GM23338 (cell line): ENCODE results near the gene PTPRA. TPM values are rescaled to one million over a fixed set of nuclear protein-coding genes. Genes with fewer than 3 reads are reported as not detected.

Experiments
- ATAC-seq: fragments of 200-7000 bp; cut with Tn5 transposase; 3 replicates; pipeline ENCODE4 v1.9.1; 2020
- DNase-seq: peaks from one replicate; pipeline ENCODE4 v3.0.0-alpha.2; 2015; ENCODE audit warnings: low spot score
- H2AFZ ChIP-seq: fragments of 200-600 bp; sonication (generic); 2 replicates; pipeline ENCODE4 v1.8.0; 2016; ENCODE audit warnings: antibody characterized with exemption, mild to moderate bottlenecking, moderate library complexity
- H3F3A ChIP-seq: fragments of 200-600 bp; sonication (generic); replicated peaks from 2 replicates; pipeline ENCODE4 v1.8.0; 2017; ENCODE audit warnings: antibody characterized with exemption, mixed run types, low read depth
- H3K27ac ChIP-seq: fragments of 200-600 bp; sonication (generic); 2 replicates; pipeline ENCODE4 v1.6.1; 2016; ENCODE audit warnings: low read depth
- H3K27me3 ChIP-seq: fragments of 200-600 bp; sonication (generic); 2 replicates; pipeline ENCODE4 v1.8.0; 2016; ENCODE audit warnings: mild to moderate bottlenecking, mixed run types, moderate library complexity; ENCODE audit not compliant: insufficient read depth
- H3K36me3 ChIP-seq: fragments of 200-600 bp; sonication (generic); 2 replicates; pipeline ENCODE4 v1.8.0; 2016; ENCODE audit warnings: mild to moderate bottlenecking; ENCODE audit not compliant: insufficient read depth
- H3K4me1 ChIP-seq: fragments of 200-600 bp; sonication (generic); 2 replicates; pipeline ENCODE4 v1.8.0; 2016; ENCODE audit warnings: mild to moderate bottlenecking, moderate library complexity; ENCODE audit not compliant: insufficient read depth
- H3K4me2 ChIP-seq: fragments of 200-600 bp; sonication (generic); 2 replicates; pipeline ENCODE4 v1.7.1; 2017; ENCODE audit warnings: mixed run types
- H3K4me3 ChIP-seq: fragments of 200-600 bp; sonication (generic); 2 replicates; pipeline ENCODE4 v1.6.1; 2016; ENCODE audit warnings: mixed run types
- H3K79me2 ChIP-seq: fragments of 200-600 bp; sonication (generic); replicated peaks from 2 replicates; pipeline ENCODE4 v1.8.0; 2017; ENCODE audit warnings: mild to moderate bottlenecking; ENCODE audit not compliant: insufficient read depth
- H3K9me2 ChIP-seq: fragments of 200-600 bp; sonication (generic); 2 replicates; pipeline ENCODE4 v1.8.0; 2017; ENCODE audit not compliant: insufficient read depth
- H4K20me1 ChIP-seq: fragments of 200-600 bp; sonication (generic); replicated peaks from 2 replicates; pipeline ENCODE4 v1.8.0; 2017; ENCODE audit warnings: mild to moderate bottlenecking; ENCODE audit not compliant: insufficient read depth
- H3K27ac Mint-ChIP-seq: 2 replicates; pipeline ENCODE4 v1.8.0; 2020; ENCODE audit warnings: inconsistent platforms, mild to moderate bottlenecking, moderate library complexity, mixed read lengths
- H3K27me3 Mint-ChIP-seq: 3 replicates; pipeline ENCODE4 v1.8.0; 2022; ENCODE audit warnings: low read depth, mild to moderate bottlenecking, moderate library complexity, mixed read lengths, inconsistent platforms; ENCODE audit not compliant: insufficient read depth, poor library complexity
- H3K36me3 Mint-ChIP-seq: 3 replicates; pipeline ENCODE4 v1.8.0; 2021; ENCODE audit warnings: low read depth, mild to moderate bottlenecking, inconsistent platforms, moderate library complexity, mixed read lengths
- H3K4me1 Mint-ChIP-seq: 3 replicates; pipeline ENCODE4 v1.8.0; 2020; ENCODE audit warnings: mild to moderate bottlenecking, inconsistent platforms, mixed read lengths
- H3K4me3 Mint-ChIP-seq: 3 replicates; pipeline ENCODE4 v1.8.0; 2021; ENCODE audit warnings: moderate library complexity, mild to moderate bottlenecking, inconsistent platforms, mixed read lengths
- H3K9me3 Mint-ChIP-seq: 3 replicates; pipeline ENCODE4 v1.8.0; 2020; ENCODE audit warnings: moderate library complexity, mild to moderate bottlenecking, inconsistent platforms, mixed read lengths
- CREB1 ChIP-seq: fragments of 250-450 bp; sonication (Bioruptor Pico); IDR thresholded peaks from 2 replicates; pipeline ENCODE4 v1.5.0; 2020; ENCODE audit warnings: low read depth, mild to moderate bottlenecking, moderate library complexity
- CTCF ChIP-seq, 2 experiments: fragments of 200-600 bp in 1 of 2; sonication (generic) in 1 of 2; conservative IDR thresholded peaks; 2 replicates each; pipeline versions ENCODE4 v1.5.1 to v1.6.1; 2016 to 2017; ENCODE audit warnings: antibody characterized with exemption in 2 of 2, low read depth in 2 of 2, mild to moderate bottlenecking in 2 of 2, moderate library complexity in 1 of 2
- ETS1 ChIP-seq: IDR thresholded peaks from 2 replicates; pipeline ENCODE4 v1.6.1; 2016; ENCODE audit warnings: antibody characterized with exemption
- EZH2 ChIP-seq: fragments of 200-600 bp; sonication (generic); IDR thresholded peaks from one replicate; pipeline ENCODE4 v1.8.0; 2017; ENCODE audit warnings: antibody characterized with exemption, mild to moderate bottlenecking, low read depth; ENCODE audit not compliant: unreplicated experiment
- EZH2phosphoT487 ChIP-seq: fragments of 200-600 bp; sonication (generic); IDR thresholded peaks from one replicate; pipeline ENCODE4 v1.8.1; 2018; ENCODE audit warnings: antibody characterized with exemption; ENCODE audit not compliant: unreplicated experiment
- JUNB ChIP-seq: IDR thresholded peaks from one replicate; pipeline ENCODE4 v1.6.1; 2016; ENCODE audit warnings: antibody characterized with exemption; ENCODE audit not compliant: unreplicated experiment
- NANOG ChIP-seq: IDR thresholded peaks from 2 replicates; pipeline ENCODE4 v1.6.1; 2016; ENCODE audit warnings: antibody characterized with exemption, borderline replicate concordance
- POLR2AphosphoS5 ChIP-seq: IDR thresholded peaks from 2 replicates; pipeline ENCODE4 v1.6.1; 2016; ENCODE audit warnings: antibody characterized with exemption, low read depth
- REST ChIP-seq: IDR thresholded peaks from one replicate; pipeline ENCODE4 v1.6.1; 2018; ENCODE audit warnings: antibody characterized with exemption; ENCODE audit not compliant: unreplicated experiment
- STAT1 ChIP-seq: IDR thresholded peaks from one replicate; pipeline ENCODE4 v1.6.1; 2016; ENCODE audit warnings: antibody characterized with exemption; ENCODE audit not compliant: unreplicated experiment
- ZNF114 ChIP-seq: fragments of 250-450 bp; sonication (Bioruptor Pico); IDR thresholded peaks from 2 replicates; pipeline ENCODE4 v1.5.0; 2020; ENCODE audit warnings: mild to moderate bottlenecking, moderate library complexity
- ZNF331 ChIP-seq: fragments of 250-450 bp; sonication (Bioruptor Pico); IDR thresholded peaks from 2 replicates; pipeline ENCODE4 v1.5.0; 2020; ENCODE audit warnings: low read depth, mild to moderate bottlenecking, moderate library complexity
- ZNF462 ChIP-seq: fragments of 250-450 bp; sonication (Bioruptor Pico); IDR thresholded peaks from 2 replicates; pipeline ENCODE4 v1.5.0; 2020; ENCODE audit warnings: mild to moderate bottlenecking, moderate library complexity
- polyA plus RNA-seq: library from polyadenylated mRNA; unstranded; fragments of >200 nt; fragmentation: Nextera tagmentation; extraction: Ambion mirVana; gene quantifications from 2 replicates; pipeline ENCODE4 v1.2.1, GENCODE V29; 2016
- total RNA-seq: library from RNA; depleted of rRNA; stranded (reverse); fragments of >200 nt; shearing (Covaris generic); gene quantifications from 2 replicates; pipeline ENCODE4 v1.2.3, GENCODE V29; 2014

PTPRA gene
- total and polyA plus RNA-seq, 2 experiments from 2014 or later = 37.8 to 39.3 TPM

GRCh38 chr20:2900845-2901592, 27.7 kb downstream of the PTPRA start:
- Histone ChIP-seq H2AFZ (no peak overlapping the region), H3K36me3 (no peaks in the 10 kb centered on the region), H3K27ac (no peak overlapping the region), H3K4me3 (no peak overlapping the region), H3K27me3 (no peaks in the 10 kb centered on the region), H4K20me1 (peaks cover 16% of the 10 kb centered on the region; the same call in 1 of the 2 replicates), H3K9me2 (no peaks in the 10 kb centered on the region), H3F3A (no peaks in the 10 kb centered on the region), H3K4me1 (no peaks in the 10 kb centered on the region), H3K4me2 (no peak overlapping the region), H3K79me2 (peaks cover 92% of the 10 kb centered on the region)
- Mint-ChIP-seq H3K9me3 (peaks cover 14% of the 10 kb centered on the region; the same call in 2 of the 3 replicates), H3K4me3 (no peak overlapping the region), H3K27ac (no peak overlapping the region), H3K4me1 (no peaks in the 10 kb centered on the region), H3K27me3 (no peaks in the 10 kb centered on the region), H3K36me3 (peaks cover 40% of the 10 kb centered on the region)
- no peak for DNase-seq
- no peak for ATAC-seq
- TF ChIP-seq JUNB (no peak), ETS1 (no peak), ZNF114 (CRISPR knock-in tag) (no peak), EZH2 (no peak), EZH2phosphoT487 (no peak), STAT1 (no peak), CREB1 (no peak), POLR2AphosphoS5 (no peak), NANOG (no peak), ZNF462 (no peak), ZNF331 (no peak), CTCF (conservative IDR thresholded peaks at IDR 0.05; ENCODE audit: low read depth in 2 of 2) (no peak), REST (no peak)
